GM21381 (cell line): ENCODE measurements around the gene GTF2H4.
"Not testable (repeated sequence)": the region's sequence is repeated elsewhere in the genome, so short reads cannot be mapped to it uniquely, and the experiment has no call there.

Experiments used
- ATAC-seq: cut with Tn5 transposase; IDR thresholded peaks from one replicate; pipeline ENCODE4 v1.9.1; 2021; ENCODE audit warnings: mild to moderate bottlenecking, moderate library complexity; ENCODE audit not compliant: unreplicated experiment

GTF2H4 gene

DNA sequence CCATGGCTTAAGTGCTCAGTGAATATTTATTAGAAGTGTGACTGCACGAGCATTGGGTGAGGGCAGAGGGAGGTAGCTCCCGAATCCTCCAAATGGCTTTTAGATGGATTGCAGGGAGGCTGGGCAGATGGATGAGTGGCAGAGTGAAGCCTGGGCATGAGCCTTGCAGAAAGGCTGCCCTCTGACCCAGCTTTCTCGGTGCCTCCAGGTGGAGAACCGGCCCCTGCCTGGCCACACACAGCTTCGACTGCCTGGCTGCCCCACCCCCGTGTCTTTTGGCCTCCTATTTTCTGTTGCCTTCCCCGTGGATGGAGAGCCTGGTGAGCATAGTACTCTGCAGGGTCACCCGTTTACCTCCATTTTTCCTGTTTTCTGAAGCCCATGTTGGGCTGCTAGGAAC lies 9.5 kb downstream of the GTF2H4 start:
- ATAC-seq: no peak

- no peak for ATAC-seq
These were observed 10.7 kb downstream of the GTF2H4 start for GRCh38 chr6:30918670-30919069.

DNA sequence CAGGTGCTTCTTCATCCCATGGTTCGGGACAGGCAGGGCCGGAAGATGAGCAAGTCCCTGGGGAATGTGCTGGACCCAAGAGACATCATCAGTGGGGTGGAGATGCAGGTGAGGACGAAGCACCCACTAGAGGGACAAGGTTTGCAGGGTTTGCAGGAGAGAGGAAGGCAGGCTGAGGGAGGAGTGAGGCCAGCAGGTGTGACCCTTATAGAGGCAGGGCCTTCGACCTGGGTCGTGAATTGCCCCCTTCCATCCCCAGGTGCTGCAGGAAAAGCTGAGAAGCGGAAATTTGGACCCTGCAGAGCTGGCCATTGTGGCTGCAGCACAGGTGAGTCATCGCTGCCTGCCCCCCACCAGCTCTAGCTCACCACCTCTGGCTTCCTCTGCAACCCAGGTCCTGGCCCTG lies 14.4 kb downstream of the GTF2H4 start:
- ATAC-seq: no peak

DNA sequence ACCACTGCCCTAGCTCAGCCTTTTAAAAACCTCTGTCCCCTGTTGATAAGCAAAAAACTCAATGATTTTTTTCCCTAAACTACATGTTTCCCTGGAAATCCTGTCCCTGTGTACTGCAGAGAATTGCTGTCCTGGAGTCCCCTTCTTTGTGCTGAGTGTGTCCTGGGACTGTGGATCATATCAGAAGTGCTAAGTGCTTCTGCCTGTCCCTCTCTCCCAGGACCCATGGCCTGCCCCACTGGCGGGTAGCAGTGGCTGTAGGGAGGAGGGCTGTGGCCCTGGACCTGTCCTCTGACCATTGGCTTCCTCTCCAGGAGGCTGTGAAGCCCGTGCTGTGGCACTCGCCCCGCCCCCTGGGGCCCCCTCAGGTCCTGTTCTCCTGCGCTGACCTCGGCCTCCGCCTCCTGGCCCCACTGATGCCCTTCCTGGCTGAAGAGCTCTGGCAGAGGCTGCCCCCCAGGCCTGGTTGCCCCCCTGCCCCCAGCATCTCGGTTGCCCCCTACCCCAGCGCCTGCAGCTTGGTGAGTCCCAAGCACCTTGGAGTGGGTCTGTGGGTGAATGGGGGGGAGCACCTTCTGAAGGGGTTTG lies 16.1 kb downstream of the GTF2H4 start:
- not testable (repeated sequence) for ATAC-seq

GRCh38 chr6:30926644-30927043 lies 18.6 kb downstream of the GTF2H4 start:
- no peak for ATAC-seq

GRCh38 chr6:30927080-30927479 lies 19.1 kb downstream of the GTF2H4 start:
- not testable (repeated sequence) for ATAC-seq

DNA sequence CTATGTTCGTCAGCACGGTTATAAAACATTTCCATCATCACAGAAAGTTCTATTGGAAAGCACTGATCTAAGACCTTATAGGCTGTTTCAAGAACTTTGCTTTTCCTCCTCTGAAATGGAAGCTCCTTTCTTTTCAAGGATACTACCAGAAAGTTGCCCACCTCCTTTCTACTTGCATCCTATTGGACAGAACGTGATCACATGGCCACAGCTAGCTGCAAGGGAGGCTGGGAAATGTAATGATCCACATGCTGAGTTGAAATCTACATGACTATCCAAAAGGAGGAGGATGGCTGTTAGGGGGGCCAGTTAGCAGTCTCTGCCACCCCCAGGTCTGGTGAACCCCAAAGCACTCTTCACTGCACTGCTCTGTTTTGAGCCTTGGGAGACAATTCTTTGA lies 20.7 kb downstream of the GTF2H4 start:
- ATAC-seq: no peak

GRCh38 chr6:30930506-30930905 lies 22.5 kb downstream of the GTF2H4 start:
- ATAC-seq: no peak

DNA sequence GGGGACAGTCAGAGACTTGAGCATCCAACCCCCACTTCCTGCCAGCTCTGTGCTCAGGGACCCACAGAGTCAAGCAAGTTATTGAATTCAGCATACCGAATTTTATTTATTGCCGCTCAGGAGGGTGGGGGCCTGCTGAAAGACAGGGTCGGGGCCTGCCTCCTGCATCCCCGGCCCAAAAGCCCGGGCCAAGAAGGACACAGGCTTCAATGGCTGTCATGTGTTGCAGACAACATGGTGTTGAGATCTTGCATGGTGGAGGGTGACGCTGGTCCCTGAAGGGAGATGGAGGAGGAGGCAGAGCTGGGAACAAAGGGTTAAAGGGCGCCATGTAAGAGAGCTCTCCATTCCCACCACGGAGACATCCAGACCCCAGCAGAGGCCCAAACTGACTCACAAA lies 23.3 kb downstream of the GTF2H4 start:
- ATAC-seq: no peak

DNA sequence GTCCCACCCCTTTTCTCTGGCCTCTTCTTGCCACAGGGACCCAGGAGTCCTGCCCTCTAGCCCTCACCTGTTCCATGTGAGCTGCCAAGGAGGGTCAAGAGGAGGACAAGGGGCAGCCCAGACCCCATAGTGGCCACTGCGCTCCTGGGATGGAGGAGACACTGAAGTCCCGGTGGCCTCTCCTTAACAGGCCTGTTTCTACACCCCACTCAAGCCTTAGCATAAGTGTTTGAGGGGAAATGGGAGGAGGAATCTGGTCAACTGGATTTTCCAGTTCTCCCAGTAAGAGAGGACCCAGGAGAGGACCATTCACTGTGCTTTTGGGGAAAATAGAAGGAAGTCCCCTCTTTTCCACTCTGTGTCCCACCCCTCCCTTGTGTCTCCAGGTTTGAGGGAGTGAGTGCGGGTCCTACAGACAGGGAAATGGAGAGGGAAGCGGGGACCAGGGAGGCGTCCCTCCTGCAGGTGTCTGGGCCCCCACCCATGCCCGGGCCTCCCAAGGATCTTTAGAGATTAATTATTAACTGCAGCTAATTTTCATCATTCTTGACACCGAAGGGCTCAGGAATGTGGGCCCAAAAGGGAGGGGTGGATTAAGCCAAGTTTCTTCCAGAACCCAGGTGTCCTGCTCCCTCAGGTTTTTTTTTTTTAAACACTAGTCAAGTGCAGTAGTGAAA lies 24.1 kb downstream of the GTF2H4 start, which contains the start of gene SFTA2:
TSS of gene SFTA2 (minus strand) at position 202 of the 677 bp plus-strand sequence. CDS start at position 128, 74 bp downstream.
- ATAC-seq: no peak

- no peak for ATAC-seq
These were observed 24.8 kb downstream of the GTF2H4 start for GRCh38 chr6:30932665-30933365.

DNA sequence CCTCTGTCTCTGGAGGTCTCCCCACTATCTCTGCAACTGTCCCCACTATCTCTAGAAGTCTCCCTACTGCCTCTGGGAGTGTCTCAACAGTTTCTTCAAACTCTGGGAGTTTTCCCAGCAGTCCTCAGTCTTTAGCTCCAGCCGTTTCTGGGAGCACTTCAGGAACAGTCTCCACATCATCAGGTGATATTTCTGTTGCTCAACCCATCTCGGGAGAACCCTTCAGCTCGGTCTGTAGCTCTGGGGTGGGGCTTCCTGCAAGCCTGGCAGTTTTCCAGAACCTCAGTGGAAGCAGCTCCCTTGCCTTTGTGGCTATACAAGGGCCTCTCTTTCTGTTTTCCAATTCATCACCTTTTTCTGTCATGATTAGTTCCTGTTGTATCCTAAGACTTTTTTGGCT lies 27.0 kb downstream of the GTF2H4 start:
- ATAC-seq: no peak

DNA sequence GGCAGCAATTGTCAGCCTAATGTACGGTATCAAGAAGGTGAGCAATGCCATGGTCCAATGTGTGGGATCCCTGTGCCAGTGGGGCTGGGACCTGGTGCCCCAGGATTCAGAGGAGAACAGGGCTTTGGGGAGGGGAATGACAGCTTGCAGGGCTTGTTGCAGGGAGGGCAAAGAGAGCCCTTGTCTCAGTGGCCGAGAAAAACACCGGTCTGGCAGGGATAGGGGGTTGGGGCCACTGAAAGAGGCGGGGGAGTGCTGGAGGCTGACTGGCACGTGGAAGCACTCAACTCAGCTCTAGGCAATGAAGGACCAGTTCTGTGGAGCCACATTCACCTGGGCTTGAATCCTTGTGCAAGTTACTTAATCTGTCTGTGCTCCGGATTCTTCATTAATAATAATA lies 29.3 kb downstream of the GTF2H4 start:
- no peak for ATAC-seq

- no peak for ATAC-seq
These were observed 30.7 kb downstream of the GTF2H4 start for GRCh38 chr6:30938730-30939129.

- no peak for ATAC-seq
These were observed 31.5 kb downstream of the GTF2H4 start for GRCh38 chr6:30939473-30939872.

DNA sequence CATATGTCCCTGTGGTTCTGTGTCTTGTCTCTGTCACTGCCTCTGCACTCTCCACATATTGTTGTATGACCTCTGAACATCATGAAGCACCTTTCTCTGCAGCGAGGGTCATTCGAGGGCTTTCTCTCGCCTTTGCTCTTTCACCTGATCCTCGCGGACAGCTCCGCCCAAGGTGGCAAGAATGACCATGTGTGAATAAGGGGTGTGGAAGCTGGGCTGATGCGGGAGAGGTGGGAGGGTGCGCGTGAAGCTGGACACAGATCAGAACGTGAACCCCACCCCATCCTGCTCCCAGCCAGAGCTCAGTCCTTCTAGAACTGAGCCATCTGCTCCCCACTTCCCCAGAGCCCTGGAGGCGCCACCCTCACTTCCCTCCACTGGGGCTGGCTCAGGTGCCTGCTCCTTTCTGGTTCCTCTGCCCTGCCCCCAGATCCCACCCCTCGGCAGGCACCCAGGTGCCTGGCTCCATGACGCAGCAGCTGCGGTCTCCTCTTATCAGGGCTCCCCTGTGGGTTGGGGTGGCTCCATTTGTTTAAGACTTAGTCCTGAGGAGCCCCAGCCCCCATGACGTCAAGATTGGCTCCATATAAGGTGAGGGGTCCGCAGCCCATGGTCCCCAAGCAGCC lies 32.5 kb downstream of the GTF2H4 start, which contains the start of gene MUCL3:
TSS of gene MUCL3 (plus strand) at position 613 of the 626 bp plus-strand sequence. CDS start 27 bp downstream, outside the sequence.
- no peak for ATAC-seq

- no peak for ATAC-seq
These were observed 34.5 kb downstream of the GTF2H4 start for GRCh38 chr6:30942338-30943060.

GRCh38 chr6:30944051-30944450 lies 36.0 kb downstream of the GTF2H4 start:
- ATAC-seq: no peak

GRCh38 chr6:30945281-30945680 lies 37.3 kb downstream of the GTF2H4 start:
- no peak for ATAC-seq

DNA sequence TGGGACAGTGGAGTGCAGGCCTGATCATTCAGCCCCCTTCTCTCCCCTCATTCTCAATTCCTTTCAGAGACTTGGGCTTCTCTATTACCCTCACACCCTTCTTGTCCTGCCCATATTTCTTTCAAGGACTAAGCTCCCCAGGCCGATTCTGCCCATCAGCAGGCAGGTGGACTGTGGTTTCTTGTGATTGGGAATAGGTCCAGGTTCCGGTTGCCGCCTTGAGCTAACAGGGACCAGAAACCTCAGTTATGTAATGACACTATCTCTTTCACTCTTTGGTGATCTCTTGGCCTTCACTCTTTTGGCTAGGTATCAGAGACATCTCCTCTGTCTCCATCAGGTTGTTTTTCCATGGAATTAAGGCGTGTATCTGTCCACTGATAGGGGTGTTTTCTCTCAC lies 39.2 kb downstream of the GTF2H4 start:
- no peak for ATAC-seq

- ATAC-seq: no peak
These were observed 40.8 kb downstream of the GTF2H4 start for GRCh38 chr6:30948811-30949210.
